IMR-90 (cell line): ENCODE measurements around the gene HYDIN. TPM values are rescaled to one million over a fixed set of nuclear protein-coding genes. Genes with fewer than 3 reads are reported as not detected.

ENCODE experiments used
- ATAC-seq: fragments of 200-7000 bp; cut with Tn5 transposase; 2 replicates; pipeline ENCODE4 v1.9.1; 2020; ENCODE audit warnings: low read depth, mild to moderate bottlenecking, moderate library complexity
- BruUV-seq: library from RNA; stranded (reverse); fragments of 400-500 nt; replicated peaks from 2 replicates; lab custom pipeline; 2021; lab: Mats Ljungman, UMichigan
- CTCF ChIA-PET: fragments of 300-600 bp; formaldehyde crosslinking; extraction: SDS; loops from one replicate; lab custom pipeline; 2021; ENCODE audit warnings: antibody characterized with exemption; lab: Yijun Ruan, JAX
- POLR2A ChIA-PET: fragments of 300-600 bp; sonication (Branson Sonifier 250); formaldehyde crosslinking; loops from one replicate; lab custom pipeline; 2022; ENCODE audit warnings: antibody characterized with exemption; ENCODE audit not compliant: unreplicated experiment; lab: Charles Lee
- DNase-seq: peaks from one replicate; pipeline ENCODE4 v3.0.0; 2013
- H2AFZ ChIP-seq: replicated peaks from 2 replicates; pipeline ENCODE3; 2013; ENCODE audit warnings: low read length, mild to moderate bottlenecking; ENCODE audit not compliant: poor library complexity
- H2AK5ac ChIP-seq: 2 replicates; pipeline ENCODE4 v1.6.1; 2013; ENCODE audit warnings: low read depth, low read length, inconsistent platforms
- H2AK9ac ChIP-seq: replicated peaks from 2 replicates; pipeline ENCODE3; 2013; ENCODE audit warnings: mild to moderate bottlenecking, low read depth, low read length, moderate library complexity; ENCODE audit not compliant: poor library complexity
- H2BK120ac ChIP-seq: 2 replicates; pipeline ENCODE4 v1.6.1; 2013; ENCODE audit warnings: low read depth, low read length, inconsistent platforms
- H2BK15ac ChIP-seq: 3 replicates; pipeline ENCODE4 v1.6.1; 2013; ENCODE audit warnings: low read depth, low read length, inconsistent platforms
- H2BK20ac ChIP-seq: 2 replicates; pipeline ENCODE4 v1.6.1; 2013; ENCODE audit warnings: low read depth, mild to moderate bottlenecking, inconsistent platforms, low read length, moderate library complexity
- H2BK5ac ChIP-seq: 2 replicates; pipeline ENCODE4 v1.6.1; 2013; ENCODE audit warnings: mild to moderate bottlenecking, low read depth, low read length, inconsistent platforms; ENCODE audit not compliant: poor library complexity, severe bottlenecking
- H3K14ac ChIP-seq: replicated peaks from 2 replicates; pipeline ENCODE4 v1.6.1; 2013; ENCODE audit warnings: low read depth, low read length, inconsistent platforms
- H3K18ac ChIP-seq: 2 replicates; pipeline ENCODE4 v1.6.1; 2013; ENCODE audit warnings: low read depth, low read length, control low read depth
- H3K23ac ChIP-seq: 2 replicates; pipeline ENCODE4 v1.6.1; 2013; ENCODE audit warnings: low read depth, low read length, inconsistent platforms
- H3K27ac ChIP-seq: 2 replicates; pipeline ENCODE4 v1.5.1; 2013; ENCODE audit warnings: mild to moderate bottlenecking, control low read depth, low read length; ENCODE audit not compliant: insufficient read depth
- H3K27me3 ChIP-seq: 2 replicates; pipeline ENCODE4 v1.6.1; 2013; ENCODE audit warnings: low read length; ENCODE audit not compliant: control insufficient read depth, insufficient read depth
- H3K36me3 ChIP-seq: 2 replicates; pipeline ENCODE4 v1.6.1; 2013; ENCODE audit warnings: low read length, mixed read lengths; ENCODE audit not compliant: control insufficient read depth, insufficient read depth
- H3K4ac ChIP-seq: 2 replicates; pipeline ENCODE4 v1.6.1; 2013; ENCODE audit warnings: low read depth, low read length, inconsistent platforms
- H3K4me1 ChIP-seq: 2 replicates; pipeline ENCODE4 v1.6.1; 2013; ENCODE audit warnings: low read length, mixed read lengths; ENCODE audit not compliant: control insufficient read depth, insufficient read depth
- H3K4me2 ChIP-seq: 2 replicates; pipeline ENCODE4 v1.6.1; 2013; ENCODE audit warnings: low read depth, mild to moderate bottlenecking, control low read depth, low read length, moderate library complexity
- H3K4me3 ChIP-seq: 2 replicates; pipeline ENCODE4 v1.5.1; 2013; ENCODE audit warnings: low read depth, mild to moderate bottlenecking, control low read depth, low read length, moderate library complexity; ENCODE audit not compliant: insufficient read depth
- H3K56ac ChIP-seq: 2 replicates; pipeline ENCODE4 v1.6.1; 2013; ENCODE audit warnings: low read length, inconsistent platforms; ENCODE audit not compliant: insufficient read depth; ENCODE audit errors: extremely low read depth
- H3K79me1 ChIP-seq, 2 experiments: 2 replicates each; pipeline ENCODE4 v1.6.1; 2013; ENCODE audit warnings: low read length in 2 of 2, inconsistent platforms in 1 of 2, low read depth in 1 of 2
- H3K9ac ChIP-seq: 2 replicates; pipeline ENCODE4 v1.6.1; 2013; ENCODE audit warnings: low read depth, low read length, control low read depth
- H3K9me1 ChIP-seq: 2 replicates; pipeline ENCODE4 v1.6.1; 2013; ENCODE audit warnings: low read length, inconsistent platforms; ENCODE audit not compliant: insufficient read depth
- H3K9me3 ChIP-seq: 2 replicates; pipeline ENCODE4 v1.6.1; 2013; ENCODE audit warnings: low read length; ENCODE audit not compliant: control insufficient read depth, insufficient read depth
- H4K20me1 ChIP-seq: 2 replicates; pipeline ENCODE4 v1.6.1; 2013; ENCODE audit warnings: low read length, inconsistent platforms; ENCODE audit not compliant: insufficient read depth
- H4K5ac ChIP-seq: 2 replicates; pipeline ENCODE4 v1.6.1; 2013; ENCODE audit warnings: mild to moderate bottlenecking, low read depth, low read length, control low read depth
- H4K8ac ChIP-seq, 2 experiments: 2 replicates each; pipeline ENCODE4 v1.6.1; 2013; ENCODE audit warnings: low read depth in 2 of 2, low read length in 2 of 2, control low read depth in 1 of 2, inconsistent platforms in 1 of 2
- H4K91ac ChIP-seq: 2 replicates; pipeline ENCODE4 v1.6.1; 2013; ENCODE audit warnings: low read depth, low read length, inconsistent platforms; ENCODE audit not compliant: insufficient read depth
- CTCF ChIP-seq: conservative IDR thresholded peaks from 2 replicates; pipeline ENCODE4 v1.5.1; 2012; ENCODE audit warnings: mild to moderate bottlenecking, low read depth, low read length, improper control_type of control experiment
- MAZ ChIP-seq: IDR thresholded peaks from 2 replicates; pipeline ENCODE4 v1.6.1; 2012; ENCODE audit warnings: low read depth, mild to moderate bottlenecking, low read length, improper control_type of control experiment, moderate library complexity, borderline replicate concordance
- RFX5 ChIP-seq: IDR thresholded peaks from 2 replicates; pipeline ENCODE4 v1.8.0; 2012; ENCODE audit warnings: low read depth, mild to moderate bottlenecking, low read length, moderate library complexity
- USF2 ChIP-seq: fragments of 150-350 bp; IDR thresholded peaks from 2 replicates; pipeline ENCODE4 v1.6.1; 2017; ENCODE audit warnings: mild to moderate bottlenecking, antibody characterized with exemption, low read length, low read depth
- dilution Hi-C: fragments of 300-500 bp; cut with HindIII; formaldehyde crosslinking; loops from one replicate; pipeline ENCODE4 v1.14.3; 2018; ENCODE audit warnings: low sequenced_read_pairs; ENCODE audit not compliant: unreplicated experiment
- in situ Hi-C: fragments of 300-500 bp; cut with MboI; formaldehyde crosslinking; loops from 3 replicates; pipeline ENCODE4 v1.14.3; 2019; ENCODE audit warnings: low sequenced_read_pairs, inconsistent platforms, mixed read lengths
- intact Hi-C: fragments of 100-400 bp; cut with micrococcal nuclease; formaldehyde crosslinking; loops from 2 replicates; pipeline ENCODE4 v1.10.0; 2022
- polyA plus RNA-seq, 3 experiments: library from polyadenylated mRNA; depleted of rRNA; stranded (reverse); fragments of >200 nt; gene quantifications; 2 replicates each; pipeline ENCODE4 v1.2.3, GENCODE V29; 2012; ENCODE audit warnings: low replicate concordance in 1 of 3
- total RNA-seq: library from RNA; depleted of rRNA; stranded (reverse); fragments of >200 nt; gene quantifications from 2 replicates; pipeline ENCODE4 v1.2.3, GENCODE V29; 2012

HYDIN gene
- total and polyA plus RNA-seq, 2 of the 4 experiments (the other 2 are of a cell fraction): 0.18 to 0.27 TPM

GRCh38 chr16:70808371-70808770 lies 422.2 kb downstream of the HYDIN start:
- no peak overlapping the region for H3K56ac ChIP-seq
- H3K4me2 ChIP-seq: no peak overlapping the region
- H4K91ac ChIP-seq: no peak overlapping the region
- H3K4me3 ChIP-seq: no peak overlapping the region
- TF ChIP-seq USF2: no peak
- TF ChIP-seq CTCF: no peak
- no peak for TF ChIP-seq MAZ
- no peak for TF ChIP-seq RFX5
- no peak overlapping the region for H2BK120ac ChIP-seq
- peaks cover 2% of the 10 kb centered on the region; the same call in 1 of the 2 replicates for H3K27me3 ChIP-seq
- ChIA-PET CTCF (no interaction called here), POLR2A (no interaction called here)
- no peaks in the 10 kb centered on the region for H3K79me1 ChIP-seq
- H3K14ac ChIP-seq: no peak overlapping the region
- in situ Hi-C loops (no loop called here), dilution Hi-C loops (no loop called here), intact Hi-C loops (no loop called here)
- no peak overlapping the region for H3K9ac ChIP-seq
- BruUV-seq: no TSS peak
- no peak overlapping the region for H3K4ac ChIP-seq
- H4K8ac ChIP-seq: no peak overlapping the region
- peaks cover 7% of the 10 kb centered on the region; the same call in 1 of the 2 replicates for H3K9me1 ChIP-seq
- no peak overlapping the region for H2BK15ac ChIP-seq
- no peak overlapping the region for H2AFZ ChIP-seq
- no peak overlapping the region for H3K23ac ChIP-seq
- peaks cover 5% of the 10 kb centered on the region; the same call in 1 of the 2 replicates for H3K9me3 ChIP-seq
- H2AK9ac ChIP-seq: no peak overlapping the region
- no peak overlapping the region for H3K18ac ChIP-seq
- H2BK5ac ChIP-seq: no peak overlapping the region
- ATAC-seq (no peak), DNase-seq (no peak)
- no peak overlapping the region for H3K27ac ChIP-seq
- H3K4me1 ChIP-seq: peaks cover 8% of the 10 kb centered on the region; the same call in 1 of the 2 replicates
- no peak overlapping the region for H2BK20ac ChIP-seq
- H4K20me1 ChIP-seq: no peaks in the 10 kb centered on the region
- H4K5ac ChIP-seq: no peak overlapping the region
- H3K36me3 ChIP-seq: no peaks in the 10 kb centered on the region
- H2AK5ac ChIP-seq: no peak overlapping the region
